Daoy (cell line): ENCODE measurements around the gene OXA1L. TPM values are rescaled to one million over a fixed set of nuclear protein-coding genes. Genes with fewer than 3 reads are reported as not detected.
"Not testable (repeated sequence)": the region's sequence is repeated elsewhere in the genome, so short reads cannot be mapped to it uniquely, and the experiment has no call there.

ENCODE experiments used
- DNase-seq: peaks from one replicate; pipeline ENCODE4 v3.0.0-alpha.2; 2015; ENCODE audit warnings: low read depth
- total RNA-seq: library from RNA; depleted of rRNA; stranded (reverse); fragments of >200 nt; shearing (Covaris generic); gene quantifications from 2 replicates; pipeline ENCODE4 v1.2.3, GENCODE V29; 2014

The OXA1L gene
- total RNA-seq, 1 experiment from 2014 or later = 89.7 TPM

GRCh38 chr14:22768947-22769346 is 2.5 kb downstream of the OXA1L start:
- no peak for DNase-seq

GRCh38 chr14:22769369-22769768 is 2.9 kb downstream of the OXA1L start:
- DNase-seq = no peak

DNA sequence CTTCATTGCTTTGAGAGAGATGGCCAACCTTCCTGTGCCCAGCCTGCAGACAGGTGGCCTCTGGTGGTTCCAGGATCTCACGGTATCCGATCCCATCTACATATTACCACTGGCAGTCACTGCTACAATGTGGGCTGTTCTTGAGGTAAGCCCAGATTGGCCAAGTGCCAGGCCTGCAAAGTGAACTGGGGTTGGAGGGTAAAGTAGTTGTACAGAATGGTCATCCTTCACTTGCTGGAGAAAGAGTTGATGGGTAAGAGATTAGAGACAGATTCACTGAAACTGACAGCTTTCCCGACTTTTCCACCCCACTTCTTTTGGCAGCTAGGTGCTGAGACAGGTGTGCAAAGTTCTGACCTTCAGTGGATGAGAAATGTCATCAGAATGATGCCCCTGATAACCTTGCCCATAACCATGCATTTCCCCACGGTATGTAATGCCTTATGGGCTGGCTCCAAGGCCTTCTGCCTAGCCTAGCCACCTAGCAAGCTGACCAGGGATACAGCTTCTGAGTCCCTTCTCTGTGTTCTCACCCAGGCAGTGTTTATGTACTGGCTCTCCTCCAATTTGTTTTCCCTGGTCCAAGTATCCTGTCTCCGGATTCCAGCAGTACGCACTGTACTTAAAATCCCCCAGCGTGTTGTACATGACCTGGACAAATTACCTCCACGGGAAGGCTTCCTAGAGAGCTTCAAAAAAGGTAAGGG is 4.1 kb downstream of the OXA1L start:
- DNase-seq = no peak

GRCh38 chr14:22772725-22773124 is 6.2 kb downstream of the OXA1L start:
- DNase-seq = no peak

DNA sequence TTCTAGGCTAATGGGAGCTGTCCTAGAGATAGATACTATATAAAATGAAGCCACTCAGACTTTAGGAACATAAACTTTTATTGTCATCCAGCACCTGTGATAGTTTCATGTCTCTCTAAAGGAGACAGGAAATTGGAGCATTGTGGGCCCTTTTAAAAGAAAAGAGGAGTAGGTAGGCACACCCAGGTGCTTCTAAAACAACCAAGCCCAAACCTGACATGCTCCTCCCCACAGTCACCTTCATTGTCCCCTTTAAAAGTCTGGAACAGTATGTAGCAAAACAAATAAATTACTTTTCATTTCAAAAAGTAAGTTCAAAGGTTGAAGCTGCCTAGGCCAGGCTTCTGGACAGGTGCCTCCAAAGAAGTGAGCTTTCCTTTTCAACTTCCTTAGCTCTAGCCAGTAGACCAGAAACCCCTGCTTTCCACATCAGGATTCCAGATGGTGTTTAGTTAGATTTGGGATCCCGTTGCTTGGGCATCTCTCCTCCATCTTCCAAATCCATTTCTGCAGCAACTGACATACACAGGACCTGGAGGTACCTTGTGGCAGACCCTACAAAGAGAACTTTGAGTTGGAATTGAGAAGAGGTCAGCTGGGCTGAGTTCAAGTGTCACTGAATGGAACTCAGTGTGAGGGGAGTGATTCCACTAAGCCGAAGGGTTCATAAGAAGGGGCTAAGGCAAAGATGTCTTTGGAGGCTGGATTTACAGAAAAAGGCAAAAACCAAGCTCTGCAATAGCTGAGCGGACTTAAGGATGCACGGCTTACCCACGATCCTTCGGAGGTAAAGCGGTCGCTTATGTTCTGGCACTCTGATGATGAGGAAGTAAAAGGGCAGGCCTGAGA is 6.9 kb downstream of the OXA1L start:
- no peak for DNase-seq

DNA sequence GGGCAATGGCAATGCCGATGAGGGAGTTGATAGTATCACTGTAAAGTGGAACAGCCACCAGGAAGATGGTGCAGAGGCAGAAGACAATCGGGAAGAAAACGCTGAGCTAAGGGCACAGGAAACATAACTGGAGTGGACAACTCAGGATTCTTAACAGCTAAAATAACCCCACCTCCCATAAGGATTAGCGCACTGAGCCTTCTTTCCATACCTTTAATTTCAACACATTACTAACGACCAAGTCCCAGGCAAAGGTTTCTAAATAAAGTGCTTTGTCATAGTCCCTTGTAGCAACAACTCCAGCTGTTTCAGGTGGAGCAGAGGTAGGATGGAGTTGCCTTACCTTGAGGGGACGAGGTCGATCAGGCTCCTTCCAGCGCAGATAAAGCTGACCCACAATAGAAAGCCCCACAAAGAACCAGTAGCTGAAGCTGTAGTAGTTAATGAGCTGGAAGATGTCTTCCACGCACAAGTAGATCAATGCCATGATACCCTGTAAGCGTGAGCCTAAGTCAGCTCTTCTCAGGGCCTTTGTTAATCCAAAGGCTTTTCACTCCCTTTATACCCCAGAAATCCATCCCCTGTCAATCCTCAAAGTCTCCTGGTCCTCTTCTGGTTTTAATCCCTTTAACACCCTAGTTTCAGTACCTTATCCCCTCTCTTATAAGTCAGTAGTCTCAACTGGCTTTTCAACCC is 7.7 kb downstream of the OXA1L start:
- no peak for DNase-seq

GRCh38 chr14:22776215-22776614 is 9.7 kb downstream of the OXA1L start:
- no peak for DNase-seq

DNA sequence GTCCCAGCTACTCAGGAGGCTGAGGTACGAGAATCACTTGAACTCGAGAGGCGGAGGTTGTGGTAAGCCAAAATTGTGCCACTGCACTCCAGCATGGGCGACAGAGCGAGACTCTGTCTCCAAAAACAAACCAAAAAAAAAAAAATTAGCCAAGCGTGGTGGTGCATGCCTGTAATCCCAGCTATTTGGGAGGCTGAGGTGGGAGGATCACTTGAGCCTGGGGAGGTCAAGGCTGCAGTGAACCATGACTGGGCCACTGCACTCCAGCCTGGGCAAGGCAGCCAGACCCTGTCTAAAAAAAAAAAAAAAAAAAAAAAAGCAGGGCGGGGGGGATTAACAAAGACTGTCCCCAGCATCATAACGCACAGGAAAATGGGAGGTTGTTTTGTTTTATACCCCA is 10.4 kb downstream of the OXA1L start:
- DNase-seq = not testable (repeated sequence)

DNA sequence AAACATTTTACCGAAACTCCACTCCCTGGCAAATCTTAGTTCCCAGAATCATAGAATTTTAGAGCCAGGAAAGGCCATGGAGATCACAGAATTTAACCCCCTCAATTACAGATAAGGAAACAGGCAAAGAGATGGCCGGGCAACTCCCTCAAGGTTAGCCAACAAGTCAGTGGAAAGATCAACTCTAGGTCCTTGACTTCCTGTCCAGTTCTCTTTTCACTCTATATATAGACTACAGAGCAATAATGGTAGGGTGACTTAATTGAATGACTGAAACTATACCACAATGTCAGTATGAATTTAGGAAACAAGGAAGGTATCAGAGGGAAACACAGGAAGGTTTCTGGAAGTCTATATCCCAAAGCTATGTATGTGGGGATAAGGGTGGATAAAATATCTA is 11.6 kb downstream of the OXA1L start:
- no peak for DNase-seq

DNA sequence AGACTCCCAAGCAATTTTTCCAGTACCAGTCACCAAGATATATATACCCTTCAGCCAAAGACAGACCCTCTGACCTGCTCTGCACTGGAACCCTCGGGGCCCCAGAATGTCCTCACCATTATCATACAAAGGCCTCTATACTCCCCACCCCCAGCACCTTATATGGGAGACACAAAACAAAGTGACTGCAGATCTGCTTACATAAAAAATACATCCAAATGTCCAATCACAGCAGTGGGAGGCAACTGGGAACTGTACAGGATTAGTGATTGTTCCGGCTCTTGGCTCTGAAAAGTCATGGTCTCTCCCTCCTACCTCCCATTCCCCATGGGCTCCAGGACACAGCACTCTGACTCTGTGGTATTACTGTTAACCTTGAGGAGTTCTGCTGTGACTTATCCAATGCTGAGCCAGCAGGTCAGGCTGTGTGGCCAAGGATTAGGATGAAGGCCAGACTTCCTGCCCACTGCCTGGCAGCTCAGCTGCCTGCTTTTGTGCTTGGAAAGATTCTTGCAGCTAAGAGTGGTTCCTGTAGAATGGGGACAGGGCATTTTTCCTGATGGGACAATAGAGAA is 13.7 kb downstream of the OXA1L start:
- no peak for DNase-seq

- DNase-seq = no peak
Observed at GRCh38 chr14:22780941-22781300, 14.4 kb downstream of the OXA1L start.

GRCh38 chr14:22781301-22781991 is 15.0 kb downstream of the OXA1L start:
- DNase-seq = peak; percentile 15

- DNase-seq = no peak
Observed at GRCh38 chr14:22786685-22787084, 20.2 kb downstream of the OXA1L start.

GRCh38 chr14:22791301-22791700 is 24.8 kb downstream of the OXA1L start:
- peak; percentile 80 for DNase-seq

DNA sequence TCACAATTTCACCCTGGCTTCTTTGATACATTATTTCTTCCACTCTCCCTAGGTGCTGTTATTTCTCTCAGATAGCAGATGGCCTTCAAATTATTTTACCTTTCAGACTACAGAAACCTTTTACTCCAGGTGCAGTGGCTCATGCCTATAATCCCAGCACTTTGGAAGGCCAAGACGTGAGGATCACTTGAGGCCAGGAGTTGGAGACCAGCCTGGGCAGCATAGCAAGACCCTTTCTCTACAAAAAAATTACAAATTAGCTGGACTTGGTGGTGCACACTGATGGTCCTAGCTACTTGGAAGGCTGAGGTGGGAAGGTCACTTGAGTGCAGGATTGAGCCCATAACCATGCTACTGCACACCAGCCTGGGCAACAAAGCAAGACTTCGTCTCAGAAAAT is 25.7 kb downstream of the OXA1L start:
- no peak for DNase-seq

- not testable (repeated sequence) for DNase-seq
Observed at GRCh38 chr14:22793550-22793949, 27.1 kb downstream of the OXA1L start.

GRCh38 chr14:22793976-22794375 is 27.5 kb downstream of the OXA1L start:
- DNase-seq = no peak

DNA sequence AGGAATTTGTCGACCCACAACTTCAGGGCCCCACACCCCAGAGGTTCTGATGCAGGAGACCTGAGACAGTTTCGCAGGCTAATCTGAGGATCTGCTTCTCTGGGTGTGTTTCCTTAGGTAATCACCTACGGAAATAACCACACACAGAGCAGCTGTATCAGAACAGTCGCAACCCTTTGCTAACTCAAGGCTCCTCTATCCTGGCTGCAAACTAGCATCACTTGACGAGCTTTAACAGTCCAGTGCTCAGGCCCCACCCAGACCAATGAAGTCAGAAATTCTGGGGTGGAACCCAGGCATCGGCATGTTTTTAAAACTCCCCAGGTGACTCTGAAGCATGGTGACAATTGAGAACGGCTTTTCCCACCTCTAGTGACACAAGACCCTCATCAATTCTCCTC is 28.1 kb downstream of the OXA1L start:
- DNase-seq = no peak

- DNase-seq = no peak
Observed at GRCh38 chr14:22796087-22796707, 29.7 kb downstream of the OXA1L start.

DNA sequence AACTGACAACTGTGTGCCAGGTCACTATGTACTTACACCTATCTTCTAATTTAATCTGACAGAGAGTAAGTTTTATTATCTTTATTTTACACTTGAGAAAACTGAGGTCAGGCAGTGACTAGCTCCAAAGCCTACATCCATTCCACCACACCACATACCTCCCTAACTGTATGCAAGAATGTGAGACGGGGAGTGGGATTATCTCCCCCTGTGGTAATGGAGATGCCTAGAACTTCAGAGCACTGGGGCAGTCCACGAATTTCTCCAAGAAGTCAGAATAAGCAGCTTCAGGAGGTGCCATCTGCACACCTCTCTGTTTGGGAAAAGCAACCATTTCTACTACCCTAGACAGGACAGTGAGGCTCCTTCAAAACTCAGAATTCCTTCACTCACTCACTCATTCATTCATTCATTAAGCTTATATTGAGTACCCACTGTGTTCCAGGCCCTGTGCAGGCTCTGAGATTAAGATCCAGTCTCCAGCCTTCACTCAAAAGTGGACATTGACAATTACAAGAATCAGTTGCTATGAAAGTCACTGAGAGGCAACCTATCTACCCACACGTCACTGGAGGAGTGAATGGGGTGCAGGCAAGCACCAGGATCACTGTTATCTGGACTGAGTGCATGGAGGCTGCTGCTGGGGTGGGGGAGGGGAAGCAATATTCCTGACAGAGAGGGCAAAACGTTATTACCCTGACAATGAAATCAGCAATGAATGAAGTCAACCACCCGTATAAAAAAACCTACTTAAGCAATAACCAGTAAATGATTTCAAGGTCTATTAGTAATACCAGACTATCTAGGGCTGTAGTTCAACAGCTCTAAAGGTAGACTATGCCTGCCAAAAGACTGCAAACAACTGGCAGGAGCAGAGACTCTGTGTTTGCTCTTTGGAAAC is 30.8 kb downstream of the OXA1L start:
- DNase-seq = no peak
